Pulmonary artery endothelial cell (primary cell): Measurements from ENCODE around the gene HERC2. TPM values are rescaled to one million over a fixed set of nuclear protein-coding genes. Genes with fewer than 3 reads are reported as not detected.
"Not testable (repeated sequence)": the region's sequence is repeated elsewhere in the genome, so short reads cannot be mapped to it uniquely, and the experiment has no call there.

Source experiments
- DNase-seq: peaks from one replicate; pipeline ENCODE4 v3.0.0-alpha.2; 2011; ENCODE audit warnings: low read depth, low spot score
- total RNA-seq: library from RNA; depleted of rRNA; stranded (reverse); fragments of >200 nt; gene quantifications from 2 replicates; pipeline ENCODE4 v1.2.3, GENCODE V29; 2014

The HERC2 gene
- 62.4 and 84.9 TPM in 2 replicates for total RNA-seq

GRCh38 chr15:28322129-28322588 is at the start of gene HERC2:
Gene HERC2 (minus strand): TSS chr15:28322179. CDS start chr15:28321433, 746 bp downstream.
- DNase-seq, result not testable (repeated sequence)

GRCh38 chr15:28365502-28365901 is 43.5 kb upstream of the HERC2 start:
- DNase-seq, result not testable (repeated sequence)

- DNase-seq, result not testable (repeated sequence)
Observed at GRCh38 chr15:28357984-28358383, 36.0 kb upstream of the HERC2 start, which contains the start of gene GOLGA6L24. Gene GOLGA6L24 (minus strand): TSS chr15:28358084. CDS start chr15:28358023, 61 bp downstream.

- DNase-seq, result not testable (repeated sequence)
Observed at GRCh38 chr15:28321358-28322078, 461 bp downstream of the HERC2 start.

GRCh38 chr15:28319725-28320124 is 2.3 kb downstream of the HERC2 start:
- not testable (repeated sequence) for DNase-seq

- DNase-seq, result not testable (repeated sequence)
Observed at GRCh38 chr15:28318828-28319227, 3.2 kb downstream of the HERC2 start.

DNA sequence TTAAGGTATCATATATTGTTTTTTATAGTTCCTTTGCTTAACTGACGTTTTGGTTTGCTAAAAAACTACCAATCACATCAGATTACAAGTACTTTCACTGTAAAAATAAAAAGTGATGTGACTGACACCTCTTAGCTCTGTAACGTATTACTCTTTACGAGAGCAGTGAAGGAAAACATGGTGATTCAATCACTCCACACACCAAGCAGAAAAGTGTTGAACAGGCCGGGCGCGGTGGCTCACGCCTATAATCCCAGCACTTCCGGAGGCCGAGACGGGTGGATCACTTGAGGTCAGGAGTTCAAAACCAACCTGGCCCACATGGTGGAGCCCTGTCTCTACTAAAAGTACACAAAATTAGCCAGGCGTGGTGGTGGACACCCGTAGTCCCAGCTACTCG is 3.9 kb downstream of the HERC2 start:
- DNase-seq, result not testable (repeated sequence)

GRCh38 chr15:28316958-28317357 is 5.0 kb downstream of the HERC2 start:
- not testable (repeated sequence) for DNase-seq

GRCh38 chr15:28310454-28310853 is 11.5 kb downstream of the HERC2 start:
- DNase-seq, result not testable (repeated sequence)

DNA sequence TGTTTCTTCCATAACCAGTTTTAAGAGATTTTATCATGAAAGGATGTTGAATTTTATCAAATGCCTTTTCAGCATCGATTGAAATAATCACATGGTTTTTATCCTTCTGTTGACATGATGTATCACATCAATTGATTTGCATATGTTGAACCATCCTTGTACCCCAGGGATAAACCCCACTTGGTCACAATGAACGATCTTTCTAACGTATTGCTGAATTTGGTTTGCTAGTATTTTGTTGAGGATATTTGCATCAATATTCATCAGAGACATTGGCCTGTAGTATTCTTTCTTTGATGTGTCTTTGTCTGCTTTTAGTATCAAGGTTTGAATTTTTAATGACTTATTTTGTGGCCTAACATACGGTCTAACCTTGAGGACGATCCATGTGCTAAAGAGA is 13.3 kb downstream of the HERC2 start:
- DNase-seq, result not testable (repeated sequence)

GRCh38 chr15:28305700-28306099 is 16.3 kb downstream of the HERC2 start:
- not testable (repeated sequence) for DNase-seq

DNA sequence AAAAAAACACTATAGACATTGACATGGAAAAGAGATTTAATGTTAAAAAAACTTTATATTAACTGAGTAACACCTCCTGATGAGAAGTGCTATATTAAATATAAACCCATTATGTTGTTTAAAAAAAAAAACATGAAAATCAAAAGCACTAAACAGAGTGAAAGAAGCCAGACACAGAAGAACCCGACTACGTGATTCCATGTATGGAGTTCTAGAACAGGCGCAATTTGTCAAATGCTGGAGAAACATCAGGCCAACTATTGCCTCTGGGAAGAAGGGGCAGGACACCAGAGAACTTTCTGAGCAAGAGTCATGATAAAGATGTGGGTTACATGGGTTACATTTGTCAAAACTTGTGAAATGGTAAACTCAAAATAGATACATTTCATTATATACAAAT is 24.5 kb downstream of the HERC2 start:
- DNase-seq, result not testable (repeated sequence)

- not testable (repeated sequence) for DNase-seq
Observed at GRCh38 chr15:28296814-28297213, 25.2 kb downstream of the HERC2 start.

DNA sequence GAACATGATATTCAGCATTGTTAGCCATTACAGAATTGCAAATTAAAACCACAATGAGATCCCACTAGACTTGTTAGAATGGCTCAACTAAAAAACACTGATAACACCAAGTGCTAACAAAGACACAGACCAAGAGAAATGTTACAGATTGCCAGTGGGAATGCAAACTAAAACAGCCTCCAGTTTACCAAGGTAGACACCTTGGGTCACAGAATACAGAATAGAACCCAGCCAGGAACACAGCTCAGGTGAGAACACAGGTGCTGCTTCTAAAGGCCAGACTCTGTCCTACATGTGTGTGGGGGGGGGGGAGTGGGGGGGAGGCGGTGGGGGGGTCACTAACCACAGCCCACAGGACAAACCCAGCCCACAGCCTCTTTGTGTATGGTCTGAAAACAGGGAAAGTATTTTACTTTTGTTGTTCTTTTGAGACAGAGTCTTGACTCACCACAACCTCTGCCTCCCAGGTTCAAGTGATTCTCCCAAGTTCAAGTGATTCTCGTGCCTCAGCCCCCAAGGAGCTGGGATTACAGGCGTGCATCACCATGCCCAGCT is 26.9 kb downstream of the HERC2 start:
- not testable (repeated sequence) for DNase-seq

- DNase-seq, result not testable (repeated sequence)
Observed at GRCh38 chr15:28294560-28294959, 27.4 kb downstream of the HERC2 start.

DNA sequence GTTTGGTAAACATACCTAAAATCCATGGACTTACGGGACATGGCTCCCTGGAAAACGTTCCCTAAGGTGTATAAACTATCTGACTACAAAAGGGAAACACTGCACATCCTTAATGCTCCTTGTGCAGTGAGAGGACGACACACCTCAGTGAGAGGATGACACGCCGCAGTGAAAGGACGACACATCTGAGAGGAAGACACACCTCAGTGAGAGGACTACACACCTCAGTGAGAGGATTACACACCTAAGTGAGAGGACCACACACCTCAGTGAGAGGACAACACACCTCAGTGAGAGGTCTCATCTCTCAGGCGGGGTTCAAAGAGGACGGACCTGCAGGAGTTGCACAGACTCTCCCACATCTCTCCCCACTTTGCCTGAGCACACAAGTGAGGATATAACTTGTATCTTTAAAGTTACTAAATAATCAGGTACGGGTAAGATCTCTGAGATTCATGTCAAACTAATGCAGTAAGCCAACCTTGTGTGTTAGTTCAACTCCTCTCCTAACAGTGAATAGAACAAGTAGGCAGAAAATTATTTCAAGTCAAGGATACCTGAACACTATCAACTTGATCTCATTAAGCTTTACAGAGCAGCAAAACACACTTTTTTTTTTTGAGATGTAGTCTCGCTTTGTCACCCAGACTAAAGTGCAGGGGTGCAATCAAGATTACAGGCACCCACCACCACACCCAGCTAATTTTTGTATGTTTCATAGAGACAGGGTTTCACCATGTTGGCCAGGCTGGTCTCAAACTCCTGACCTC is 32.1 kb downstream of the HERC2 start:
- no peak for DNase-seq

GRCh38 chr15:28288830-28289693 is 32.9 kb downstream of the HERC2 start:
- not testable (repeated sequence) for DNase-seq

- DNase-seq, result not testable (repeated sequence)
Observed at GRCh38 chr15:28286659-28287058, 35.3 kb downstream of the HERC2 start.

GRCh38 chr15:28286031-28286430 is 35.9 kb downstream of the HERC2 start:
- DNase-seq, result no peak

DNA sequence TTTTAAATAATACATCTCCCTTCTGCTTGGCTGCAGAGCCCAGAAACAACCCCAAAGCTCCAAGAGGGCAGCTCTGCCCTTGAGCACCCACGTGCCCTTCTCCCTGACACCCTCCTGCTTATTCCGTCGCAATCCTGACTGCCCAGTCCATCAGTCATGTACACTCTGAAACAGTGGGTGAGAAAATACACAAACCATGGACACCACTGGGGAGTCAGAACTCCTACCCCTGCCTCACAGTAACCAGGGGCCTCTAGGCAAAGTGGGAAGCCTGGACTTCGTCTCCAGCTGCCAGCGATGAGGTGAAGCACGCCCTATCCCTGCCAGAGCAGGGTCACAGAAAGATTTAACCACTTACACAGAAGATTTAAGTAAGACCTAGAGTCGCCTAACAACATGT is 40.1 kb downstream of the HERC2 start:
- no peak for DNase-seq

DNA sequence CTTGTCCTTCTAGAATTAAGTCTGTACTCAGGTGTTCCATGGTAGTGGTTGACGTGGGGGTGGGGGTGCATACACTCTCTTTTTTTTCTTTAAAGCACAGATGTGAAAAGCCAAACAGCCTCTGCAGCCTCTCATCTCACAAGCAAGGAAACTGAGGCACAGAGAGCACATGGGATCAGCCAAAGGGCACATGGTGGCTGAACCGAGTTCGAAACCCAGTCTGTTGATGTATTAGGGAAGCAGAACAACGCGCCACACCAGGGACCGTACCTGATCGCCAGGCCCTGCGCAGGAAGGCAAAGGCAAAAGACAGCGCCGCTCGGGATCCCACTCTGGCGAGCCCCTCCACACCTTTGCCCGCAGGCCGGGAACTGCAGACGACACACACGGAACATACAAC is 47.3 kb downstream of the HERC2 start:
- DNase-seq, result no peak
